Measurements from ENCODE around the gene GJC2. TPM values are rescaled to one million over a fixed set of nuclear protein-coding genes. Genes with fewer than 3 reads are reported as not detected.

GJC2 gene
- total RNA-seq, 1 experiment from 2014 or later, result not detected

GRCh38 chr1:228120351-228120750 lies 29.4 kb upstream of the GJC2 start:
- Histone ChIP-seq H3K27ac (ENCODE audit: low read length) (peak overlapping the region; percentile 72), H3K9me3 (ENCODE audit: low read length) (no peaks in the 10 kb centered on the region), H3K36me3 (ENCODE audit: insufficient read depth, low read length) (peaks cover 27% of the 10 kb centered on the region), H4K20me1 (ENCODE audit: insufficient read depth, low read depth, low read length) (no peaks in the 10 kb centered on the region), H3K4me2 (ENCODE audit: low read depth, low read length, poor library complexity, severe bottlenecking) (peak overlapping the region; percentile 77), H3K9ac (ENCODE audit: low read length) (peak overlapping the region; percentile 64), H3K27me3 (ENCODE audit: low read length) (no peaks in the 10 kb centered on the region), H3K4me3 (ENCODE audit: low read length) (peak overlapping the region; percentile 66), H3K79me2 (ENCODE audit: low read length) (peaks cover 54% of the 10 kb centered on the region), H2AFZ (ENCODE audit: low read length) (peak overlapping the region; percentile 56; the same call in 1 of the 2 replicates), H3K9me2 (replicated peaks; ENCODE audit: insufficient read depth, low read length) (no peaks in the 10 kb centered on the region), H3K4me1 (ENCODE audit: low read length) (peaks cover 22% of the 10 kb centered on the region)
- no peak for DNase-seq

GRCh38 chr1:228120857-228121489 lies 28.8 kb upstream of the GJC2 start:
- no peaks in the 10 kb centered on the region for H3K27me3 ChIP-seq (ENCODE audit: low read length)
- peaks cover 27% of the 10 kb centered on the region for H3K36me3 ChIP-seq (ENCODE audit: insufficient read depth, low read length)
- H4K20me1 ChIP-seq (ENCODE audit: insufficient read depth, low read depth, low read length), result no peaks in the 10 kb centered on the region
- H3K9ac ChIP-seq (ENCODE audit: low read length), result peak overlapping the region; percentile 64
- H3K4me2 ChIP-seq (ENCODE audit: low read depth, low read length, poor library complexity, severe bottlenecking), result peak overlapping the region; percentile 77
- H3K9me3 ChIP-seq (ENCODE audit: low read length), result no peaks in the 10 kb centered on the region
- H3K9me2 ChIP-seq (replicated peaks; ENCODE audit: insufficient read depth, low read length), result no peaks in the 10 kb centered on the region
- H3K4me3 ChIP-seq (ENCODE audit: low read length), result peak overlapping the region; percentile 66
- peaks cover 48% of the 10 kb centered on the region for H3K79me2 ChIP-seq (ENCODE audit: low read length)
- H3K27ac ChIP-seq (ENCODE audit: low read length), result peak overlapping the region; percentile 72
- peak; percentile 89 for DNase-seq
- H3K4me1 ChIP-seq (ENCODE audit: low read length), result peaks cover 22% of the 10 kb centered on the region
- H2AFZ ChIP-seq (ENCODE audit: low read length), result peak overlapping the region; percentile 78

GRCh38 chr1:228122921-228123441 lies 26.7 kb upstream of the GJC2 start:
- Histone ChIP-seq H3K79me2 (ENCODE audit: low read length) (peaks cover 29% of the 10 kb centered on the region), H3K9me2 (replicated peaks; ENCODE audit: insufficient read depth, low read length) (no peaks in the 10 kb centered on the region), H3K36me3 (ENCODE audit: insufficient read depth, low read length) (peaks cover 21% of the 10 kb centered on the region), H3K4me2 (ENCODE audit: low read depth, low read length, poor library complexity, severe bottlenecking) (no peak overlapping the region), H3K9ac (ENCODE audit: low read length) (no peak overlapping the region), H3K27me3 (ENCODE audit: low read length) (no peaks in the 10 kb centered on the region), H4K20me1 (ENCODE audit: insufficient read depth, low read depth, low read length) (no peaks in the 10 kb centered on the region), H2AFZ (ENCODE audit: low read length) (no peak overlapping the region), H3K27ac (ENCODE audit: low read length) (no peak overlapping the region), H3K9me3 (ENCODE audit: low read length) (no peaks in the 10 kb centered on the region), H3K4me3 (ENCODE audit: low read length) (no peak overlapping the region), H3K4me1 (ENCODE audit: low read length) (peaks cover 22% of the 10 kb centered on the region)
- DNase-seq, result no peak

GRCh38 chr1:228123505-228123904 lies 26.2 kb upstream of the GJC2 start:
- no peaks in the 10 kb centered on the region for H3K9me3 ChIP-seq (ENCODE audit: low read length)
- H2AFZ ChIP-seq (ENCODE audit: low read length), result no peak overlapping the region
- H3K4me3 ChIP-seq (ENCODE audit: low read length), result no peak overlapping the region
- no peaks in the 10 kb centered on the region for H3K27me3 ChIP-seq (ENCODE audit: low read length)
- H3K9ac ChIP-seq (ENCODE audit: low read length), result no peak overlapping the region
- H3K4me2 ChIP-seq (ENCODE audit: low read depth, low read length, poor library complexity, severe bottlenecking), result no peak overlapping the region
- peaks cover 22% of the 10 kb centered on the region for H3K4me1 ChIP-seq (ENCODE audit: low read length)
- H3K27ac ChIP-seq (ENCODE audit: low read length), result no peak overlapping the region
- DNase-seq, result no peak
- H3K79me2 ChIP-seq (ENCODE audit: low read length), result peaks cover 24% of the 10 kb centered on the region
- peaks cover 16% of the 10 kb centered on the region for H3K36me3 ChIP-seq (ENCODE audit: insufficient read depth, low read length)
- no peaks in the 10 kb centered on the region for H3K9me2 ChIP-seq (replicated peaks; ENCODE audit: insufficient read depth, low read length)
- no peaks in the 10 kb centered on the region for H4K20me1 ChIP-seq (ENCODE audit: insufficient read depth, low read depth, low read length)

- Histone ChIP-seq H3K9me2 (replicated peaks; ENCODE audit: insufficient read depth, low read length) (no peaks in the 10 kb centered on the region), H2AFZ (ENCODE audit: low read length) (0 out of 2 replicates have a peak overlapping the region, but pooled peaks have one; percentile 3), H3K27me3 (ENCODE audit: low read length) (no peaks in the 10 kb centered on the region), H3K4me1 (ENCODE audit: low read length) (peaks cover 19% of the 10 kb centered on the region), H3K36me3 (ENCODE audit: insufficient read depth, low read length) (0 out of 2 replicates have a peak, but pooled peaks cover 2% of the 10 kb centered on the region), H3K9ac (ENCODE audit: low read length) (no peak overlapping the region), H3K4me3 (ENCODE audit: low read length) (no peak overlapping the region), H3K4me2 (ENCODE audit: low read depth, low read length, poor library complexity, severe bottlenecking) (no peak overlapping the region), H3K79me2 (ENCODE audit: low read length) (peaks cover 8% of the 10 kb centered on the region), H3K27ac (ENCODE audit: low read length) (no peak overlapping the region), H4K20me1 (ENCODE audit: insufficient read depth, low read depth, low read length) (no peaks in the 10 kb centered on the region), H3K9me3 (ENCODE audit: low read length) (no peaks in the 10 kb centered on the region)
- no peak for DNase-seq
These were observed 24.5 kb upstream of the GJC2 start for GRCh38 chr1:228125185-228125584.

- H3K36me3 ChIP-seq (ENCODE audit: insufficient read depth, low read length), result no peaks in the 10 kb centered on the region
- H3K27me3 ChIP-seq (ENCODE audit: low read length), result no peaks in the 10 kb centered on the region
- no peaks in the 10 kb centered on the region for H4K20me1 ChIP-seq (ENCODE audit: insufficient read depth, low read depth, low read length)
- no peaks in the 10 kb centered on the region for H3K9me2 ChIP-seq (replicated peaks; ENCODE audit: insufficient read depth, low read length)
- H3K9ac ChIP-seq (ENCODE audit: low read length), result no peak overlapping the region
- H3K4me1 ChIP-seq (ENCODE audit: low read length), result peaks cover 5% of the 10 kb centered on the region
- H3K27ac ChIP-seq (ENCODE audit: low read length), result no peak overlapping the region
- no peaks in the 10 kb centered on the region for H3K9me3 ChIP-seq (ENCODE audit: low read length)
- DNase-seq, result no peak
- H3K79me2 ChIP-seq (ENCODE audit: low read length), result no peaks in the 10 kb centered on the region
- H2AFZ ChIP-seq (ENCODE audit: low read length), result no peak overlapping the region
- no peak overlapping the region for H3K4me3 ChIP-seq (ENCODE audit: low read length)
- no peak overlapping the region for H3K4me2 ChIP-seq (ENCODE audit: low read depth, low read length, poor library complexity, severe bottlenecking)
These were observed 18.0 kb upstream of the GJC2 start for GRCh38 chr1:228131766-228132165.

GRCh38 chr1:228134591-228134990 lies 15.1 kb upstream of the GJC2 start:
- H3K9me2 ChIP-seq (replicated peaks; ENCODE audit: insufficient read depth, low read length), result no peaks in the 10 kb centered on the region
- no peak overlapping the region for H2AFZ ChIP-seq (ENCODE audit: low read length)
- peaks cover 21% of the 10 kb centered on the region for H3K4me1 ChIP-seq (ENCODE audit: low read length)
- DNase-seq, result no peak
- no peaks in the 10 kb centered on the region for H4K20me1 ChIP-seq (ENCODE audit: insufficient read depth, low read depth, low read length)
- no peak overlapping the region for H3K4me2 ChIP-seq (ENCODE audit: low read depth, low read length, poor library complexity, severe bottlenecking)
- H3K27ac ChIP-seq (ENCODE audit: low read length), result no peak overlapping the region
- H3K79me2 ChIP-seq (ENCODE audit: low read length), result no peaks in the 10 kb centered on the region
- H3K27me3 ChIP-seq (ENCODE audit: low read length), result no peaks in the 10 kb centered on the region
- no peaks in the 10 kb centered on the region for H3K36me3 ChIP-seq (ENCODE audit: insufficient read depth, low read length)
- no peak overlapping the region for H3K4me3 ChIP-seq (ENCODE audit: low read length)
- H3K9me3 ChIP-seq (ENCODE audit: low read length), result no peaks in the 10 kb centered on the region
- H3K9ac ChIP-seq (ENCODE audit: low read length), result no peak overlapping the region

- H3K27me3 ChIP-seq (ENCODE audit: low read length), result no peaks in the 10 kb centered on the region
- no peak overlapping the region for H3K9ac ChIP-seq (ENCODE audit: low read length)
- DNase-seq, result no peak
- H3K4me3 ChIP-seq (ENCODE audit: low read length), result no peak overlapping the region
- H3K79me2 ChIP-seq (ENCODE audit: low read length), result peaks cover 17% of the 10 kb centered on the region
- no peak overlapping the region for H3K4me2 ChIP-seq (ENCODE audit: low read depth, low read length, poor library complexity, severe bottlenecking)
- peaks cover 3% of the 10 kb centered on the region; the same call in 1 of the 2 replicates for H4K20me1 ChIP-seq (ENCODE audit: insufficient read depth, low read depth, low read length)
- peaks cover 25% of the 10 kb centered on the region for H3K4me1 ChIP-seq (ENCODE audit: low read length)
- no peaks in the 10 kb centered on the region for H3K9me3 ChIP-seq (ENCODE audit: low read length)
- no peaks in the 10 kb centered on the region for H3K9me2 ChIP-seq (replicated peaks; ENCODE audit: insufficient read depth, low read length)
- no peak overlapping the region for H2AFZ ChIP-seq (ENCODE audit: low read length)
- H3K27ac ChIP-seq (ENCODE audit: low read length), result no peak overlapping the region
- H3K36me3 ChIP-seq (ENCODE audit: insufficient read depth, low read length), result no peaks in the 10 kb centered on the region
These were observed 12.8 kb upstream of the GJC2 start for GRCh38 chr1:228136901-228137300.
